GM18526 (cell line): ENCODE data around the gene L1TD1.

ENCODE experiments used
- POLR2A ChIP-seq: IDR thresholded peaks from 3 replicates; pipeline ENCODE4 v1.6.1; 2011; ENCODE audit not compliant: insufficient read length; ENCODE audit errors: extremely low read depth

L1TD1 gene

GRCh38 chr1:62194651-62195544, at the start of gene L1TD1:
Gene L1TD1 (plus strand): TSS chr1:62194849. CDS start chr1:62206629, 11,780 bp downstream.
- no peak for TF ChIP-seq POLR2A

- TF ChIP-seq POLR2A, result no peak
Measured at GRCh38 chr1:62159940-62160348, 34.7 kb upstream of the L1TD1 start.

- TF ChIP-seq POLR2A, result no peak
Measured at GRCh38 chr1:62161711-62162110, 32.9 kb upstream of the L1TD1 start.

GRCh38 chr1:62175568-62176179, 19.0 kb upstream of the L1TD1 start:
- TF ChIP-seq POLR2A, result no peak

GRCh38 chr1:62176597-62177312, 17.9 kb upstream of the L1TD1 start:
- no peak for TF ChIP-seq POLR2A

- TF ChIP-seq POLR2A, result no peak
Measured at GRCh38 chr1:62177621-62178020, 17.0 kb upstream of the L1TD1 start.

GRCh38 chr1:62178372-62178771, 16.3 kb upstream of the L1TD1 start:
- no peak for TF ChIP-seq POLR2A

- no peak for TF ChIP-seq POLR2A
Measured at GRCh38 chr1:62180639-62181038, 14.0 kb upstream of the L1TD1 start.

- no peak for TF ChIP-seq POLR2A
Measured at GRCh38 chr1:62181532-62181931, 13.1 kb upstream of the L1TD1 start.

GRCh38 chr1:62184336-62184735, 10.3 kb upstream of the L1TD1 start:
- no peak for TF ChIP-seq POLR2A

- no peak for TF ChIP-seq POLR2A
Measured at GRCh38 chr1:62185677-62186076, 9.0 kb upstream of the L1TD1 start.

- TF ChIP-seq POLR2A, result no peak
Measured at GRCh38 chr1:62187548-62187947, 7.1 kb upstream of the L1TD1 start.

- no peak for TF ChIP-seq POLR2A
Measured at GRCh38 chr1:62188111-62188510, 6.5 kb upstream of the L1TD1 start.

- no peak for TF ChIP-seq POLR2A
Measured at GRCh38 chr1:62196086-62196690, 1.5 kb downstream of the L1TD1 start.

- no peak for TF ChIP-seq POLR2A
Measured at GRCh38 chr1:62198069-62198780, 3.6 kb downstream of the L1TD1 start.
